ENCODE measurements around the gene HSPBAP1. TPM values are rescaled to one million over a fixed set of nuclear protein-coding genes. Genes with fewer than 3 reads are reported as not detected.

Gene HSPBAP1
- total RNA-seq, 2 donors from 2014 or later, result 8.2 to 11.9 TPM

GRCh38 chr3:122692674-122693073, 101.0 kb downstream of the HSPBAP1 start:
- H3K27ac ChIP-seq, result no peak overlapping the region
- peaks cover 39% of the 10 kb centered on the region for H3K36me3 ChIP-seq
- no peak for DNase-seq (ENCODE audit: low spot score)
- H3K4me3 ChIP-seq, result no peak overlapping the region
- no peak for ATAC-seq (ENCODE audit: insufficient number of reproducible peaks, low FRiP score, low read depth)
- no peaks in the 10 kb centered on the region for H3K4me1 ChIP-seq (ENCODE audit: control insufficient read depth in 1 of 2, low read depth in 2 of 2)
- H3K9me3 ChIP-seq, result no peaks in the 10 kb centered on the region
- H3K27me3 ChIP-seq (replicated peaks; ENCODE audit: insufficient read depth), result no peaks in the 10 kb centered on the region
- TF ChIP-seq, protein P1, sequence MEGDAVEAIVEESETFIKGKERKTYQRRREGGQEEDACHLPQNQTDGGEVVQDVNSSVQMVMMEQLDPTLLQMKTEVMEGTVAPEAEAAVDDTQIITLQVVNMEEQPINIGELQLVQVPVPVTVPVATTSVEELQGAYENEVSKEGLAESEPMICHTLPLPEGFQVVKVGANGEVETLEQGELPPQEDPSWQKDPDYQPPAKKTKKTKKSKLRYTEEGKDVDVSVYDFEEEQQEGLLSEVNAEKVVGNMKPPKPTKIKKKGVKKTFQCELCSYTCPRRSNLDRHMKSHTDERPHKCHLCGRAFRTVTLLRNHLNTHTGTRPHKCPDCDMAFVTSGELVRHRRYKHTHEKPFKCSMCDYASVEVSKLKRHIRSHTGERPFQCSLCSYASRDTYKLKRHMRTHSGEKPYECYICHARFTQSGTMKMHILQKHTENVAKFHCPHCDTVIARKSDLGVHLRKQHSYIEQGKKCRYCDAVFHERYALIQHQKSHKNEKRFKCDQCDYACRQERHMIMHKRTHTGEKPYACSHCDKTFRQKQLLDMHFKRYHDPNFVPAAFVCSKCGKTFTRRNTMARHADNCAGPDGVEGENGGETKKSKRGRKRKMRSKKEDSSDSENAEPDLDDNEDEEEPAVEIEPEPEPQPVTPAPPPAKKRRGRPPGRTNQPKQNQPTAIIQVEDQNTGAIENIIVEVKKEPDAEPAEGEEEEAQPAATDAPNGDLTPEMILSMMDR (IDR thresholded peaks at IDR 0.05), result no peak

DNA sequence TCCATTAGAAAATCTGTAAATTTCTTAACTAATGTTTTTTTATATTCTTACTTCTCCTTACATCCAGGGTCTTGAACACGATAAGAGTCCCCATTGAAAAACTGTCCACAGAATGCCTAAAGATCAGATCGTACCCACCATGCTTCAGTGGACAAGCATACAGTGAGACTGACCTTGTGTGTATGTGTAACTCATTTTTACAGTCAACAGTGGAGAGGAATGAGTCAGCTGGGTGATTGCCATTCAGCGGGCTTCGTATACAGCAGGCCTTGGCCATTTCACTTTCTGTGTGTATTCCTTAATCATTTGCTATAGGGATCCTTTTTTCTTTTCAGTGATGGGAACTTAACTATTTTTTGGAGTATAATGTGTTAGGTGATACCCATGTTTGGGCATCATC, 102.4 kb downstream of the HSPBAP1 start:
- H3K36me3 ChIP-seq, result peaks cover 40% of the 10 kb centered on the region
- no peaks in the 10 kb centered on the region for H3K27me3 ChIP-seq (replicated peaks; ENCODE audit: insufficient read depth)
- no peaks in the 10 kb centered on the region for H3K9me3 ChIP-seq
- H3K27ac ChIP-seq, result no peak overlapping the region
- H3K4me1 ChIP-seq (ENCODE audit: control insufficient read depth in 1 of 2, low read depth in 2 of 2), result no peaks in the 10 kb centered on the region
- no peak overlapping the region for H3K4me3 ChIP-seq
- TF ChIP-seq, protein P1 (IDR thresholded peaks at IDR 0.05), result no peak
- ATAC-seq (ENCODE audit: insufficient number of reproducible peaks, low FRiP score, low read depth) (no peak), DNase-seq (ENCODE audit: low spot score) (no peak)

DNA sequence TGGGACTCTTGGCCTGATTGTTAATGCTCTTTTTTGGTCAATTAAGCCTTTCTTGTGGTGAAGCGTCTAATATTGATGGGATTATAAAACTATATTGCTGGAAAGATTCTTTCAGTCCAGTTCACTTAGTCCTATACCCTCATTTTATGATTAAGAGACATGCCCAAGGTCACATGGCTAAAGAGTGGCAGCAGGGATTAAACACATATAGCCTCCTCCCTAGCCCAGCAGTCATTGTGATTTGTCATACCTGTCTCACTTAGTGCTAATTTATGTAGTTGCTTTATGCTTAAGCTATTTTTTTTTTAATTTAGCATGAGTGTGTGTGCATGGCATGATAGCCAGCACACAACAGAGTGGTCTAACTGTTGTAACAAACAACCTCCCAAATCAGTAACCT, 103.5 kb downstream of the HSPBAP1 start:
- no peak overlapping the region for H3K27ac ChIP-seq
- H3K4me1 ChIP-seq (ENCODE audit: control insufficient read depth in 1 of 2, low read depth in 2 of 2), result no peaks in the 10 kb centered on the region
- DNase-seq (ENCODE audit: low spot score), result no peak
- H3K36me3 ChIP-seq, result peaks cover 33% of the 10 kb centered on the region
- H3K4me3 ChIP-seq, result no peak overlapping the region
- TF ChIP-seq, protein P1 (IDR thresholded peaks at IDR 0.05), result no peak
- H3K9me3 ChIP-seq, result no peaks in the 10 kb centered on the region
- H3K27me3 ChIP-seq (replicated peaks; ENCODE audit: insufficient read depth), result no peaks in the 10 kb centered on the region
- ATAC-seq (ENCODE audit: insufficient number of reproducible peaks, low FRiP score, low read depth), result no peak

Other genes with a start within 250 kb of the HSPBAP1 start
- 10 to 100 TPM; 31.8 to 38.0 TPM for gene PARP9, start 229.5 kb downstream of the HSPBAP1 start, total RNA-seq
- gene DTX3L, start 229.5 kb downstream of the HSPBAP1 start, total RNA-seq, result 10 to 100 TPM; 16.2 to 31.5 TPM
- 1 to 10 TPM; 4.0 to 4.1 TPM for gene PARP15, start 216.2 kb downstream of the HSPBAP1 start, total RNA-seq
- 10 to 100 TPM; 57.1 to 74.1 TPM for gene PARP14, start 113.0 kb downstream of the HSPBAP1 start, total RNA-seq
- gene SLC49A4, start 1.2 kb upstream of the HSPBAP1 start, total RNA-seq, result 10 to 100 TPM; 17.4 to 20.0 TPM
- gene SEMA5B, start 233.9 kb upstream of the HSPBAP1 start, total RNA-seq, result 1 to 10 TPM in 1 of 2 donors, under 1 TPM in 1; 0.14 to 3.2 TPM